Measurements from ENCODE around the gene ADAM15.
A peak's percentile ranks its signal among the peaks of the same experiment; 100 is the strongest.

ADAM15 gene

DNA sequence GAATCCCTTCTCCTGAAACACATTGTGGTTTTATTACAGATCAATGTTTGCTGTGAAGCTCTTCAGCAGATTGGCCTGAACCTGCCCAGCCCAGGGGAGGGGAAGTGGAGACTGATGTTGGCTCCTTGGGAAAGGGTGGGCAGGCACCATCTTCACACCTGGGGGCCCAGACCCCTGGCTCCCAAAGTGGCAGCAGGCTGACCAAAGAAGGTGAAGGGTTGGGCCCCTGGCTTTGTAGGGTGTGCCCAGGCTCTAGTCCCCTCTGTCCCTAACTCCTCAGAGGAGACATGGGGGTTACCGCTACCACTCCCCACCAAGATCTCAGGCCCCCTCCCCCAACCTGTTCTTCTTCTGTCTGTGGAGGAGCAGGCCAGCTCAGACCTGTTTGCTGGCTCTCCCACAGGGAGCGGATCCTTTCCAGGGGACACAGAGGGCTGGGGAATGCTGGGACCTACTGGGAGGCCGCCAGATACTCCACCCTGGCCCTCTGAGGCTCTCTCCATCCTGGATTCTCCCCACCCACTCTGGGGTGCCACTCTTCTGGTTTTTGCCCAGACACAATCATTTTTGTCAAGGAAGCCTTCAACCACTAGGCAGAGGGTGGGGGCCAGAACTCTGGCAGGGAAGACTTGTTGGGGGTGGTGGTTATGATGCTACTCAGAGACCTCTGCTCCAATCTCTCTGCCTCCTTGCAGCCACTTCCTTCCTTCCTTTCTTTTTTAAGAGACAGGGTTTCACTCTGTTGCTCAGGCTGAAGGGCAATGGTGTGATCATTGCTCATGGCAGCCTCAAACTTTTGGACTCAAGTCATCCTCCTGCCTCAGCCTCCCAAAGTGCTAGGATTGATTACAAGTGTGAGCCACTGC is 22.5 kb downstream of the ADAM15 start:
- no peak for DNase-seq

DNA sequence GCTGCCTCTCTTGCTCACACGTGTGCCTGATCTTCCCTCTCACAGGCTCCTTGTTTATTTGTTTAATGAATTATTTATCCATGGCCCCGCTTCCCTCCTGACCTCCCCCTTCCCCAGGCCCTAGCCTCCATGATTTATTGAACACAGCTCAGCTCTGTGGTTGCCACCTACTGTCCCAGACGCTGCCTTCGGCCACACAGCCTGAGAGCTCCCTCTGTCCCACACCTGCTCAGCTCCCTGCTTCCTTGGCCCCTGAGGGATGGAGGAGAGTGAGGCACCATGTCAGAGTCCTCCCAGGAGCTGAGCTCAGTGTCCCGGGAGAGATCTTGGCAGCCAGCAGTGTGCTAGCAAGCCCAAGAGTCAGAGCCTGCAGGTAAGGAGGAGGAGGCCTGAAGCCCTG is 24.4 kb downstream of the ADAM15 start:
- DNase-seq = no peak

DNA sequence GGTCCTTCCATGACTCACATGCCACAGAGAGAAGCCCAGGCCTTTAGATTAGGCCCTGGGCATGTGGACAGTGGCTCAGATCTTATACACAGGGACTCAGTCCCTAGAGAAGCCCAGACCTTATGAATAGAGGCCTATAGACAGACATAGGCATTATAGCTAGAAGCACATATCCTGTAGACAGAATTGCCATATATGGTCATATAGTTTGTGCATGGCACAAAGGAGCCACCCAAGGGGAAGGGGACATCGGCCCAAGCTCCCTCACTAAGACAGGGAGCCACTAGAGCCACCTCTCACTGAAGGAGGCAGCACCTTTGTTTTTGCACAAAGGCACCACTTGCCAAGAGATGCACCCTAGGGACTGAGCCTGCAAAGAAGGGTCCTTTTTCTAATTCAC is 25.3 kb downstream of the ADAM15 start:
- no peak for DNase-seq

DNA sequence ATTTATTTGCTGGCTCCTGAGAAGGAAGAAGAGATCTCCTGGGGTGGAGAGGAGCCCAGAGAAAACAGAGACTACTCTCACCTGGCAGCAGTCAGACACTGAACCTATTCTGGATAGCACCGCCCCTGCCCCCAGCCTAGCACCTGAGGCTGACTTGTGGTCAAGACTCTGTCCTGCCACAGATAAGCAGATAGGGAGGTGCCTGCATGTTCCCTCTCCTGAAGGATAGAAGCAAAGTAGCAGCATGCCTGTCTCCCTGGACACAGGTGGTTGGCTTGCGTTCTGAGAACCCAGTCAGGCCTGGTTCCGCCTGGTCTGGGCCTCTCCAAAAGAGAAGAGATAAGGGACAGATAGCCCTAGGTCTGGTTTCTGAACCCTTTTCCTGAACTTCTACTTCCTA is 26.2 kb downstream of the ADAM15 start:
- DNase-seq = no peak

DNA sequence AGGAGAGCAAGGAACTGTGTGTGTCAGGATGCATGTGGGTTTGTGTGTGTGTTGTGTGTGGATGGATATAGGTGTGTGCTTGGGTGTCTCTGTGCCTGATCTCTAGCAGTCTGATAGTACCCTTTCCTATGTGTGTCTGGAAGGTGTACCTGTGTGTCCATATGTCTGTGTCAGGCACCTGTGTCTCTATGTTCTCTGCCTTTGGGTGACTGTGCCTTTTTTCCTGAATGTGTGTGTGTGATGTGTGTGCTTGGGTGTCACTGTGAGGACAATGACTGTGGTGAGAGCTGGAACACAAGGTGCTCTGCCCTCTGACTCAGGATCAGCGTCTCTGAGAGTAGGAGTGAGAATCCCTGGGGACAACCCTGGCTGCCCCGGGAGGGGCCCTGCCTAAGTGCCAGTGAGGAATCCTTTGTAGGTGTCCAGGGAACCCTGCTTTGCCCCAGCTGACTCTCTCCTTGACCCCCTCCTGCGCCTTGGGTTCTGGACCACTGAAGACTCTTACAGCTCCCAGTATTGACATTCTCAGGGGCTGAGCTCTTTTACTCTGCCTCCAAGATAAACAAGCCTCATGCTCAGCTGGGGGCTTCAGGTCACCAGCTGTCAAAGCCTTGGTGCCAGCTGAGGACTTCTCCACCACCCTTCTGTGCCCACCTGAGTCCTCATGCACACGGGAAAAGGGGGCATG is 26.8 kb downstream of the ADAM15 start:
- DNase-seq = no peak

DNA sequence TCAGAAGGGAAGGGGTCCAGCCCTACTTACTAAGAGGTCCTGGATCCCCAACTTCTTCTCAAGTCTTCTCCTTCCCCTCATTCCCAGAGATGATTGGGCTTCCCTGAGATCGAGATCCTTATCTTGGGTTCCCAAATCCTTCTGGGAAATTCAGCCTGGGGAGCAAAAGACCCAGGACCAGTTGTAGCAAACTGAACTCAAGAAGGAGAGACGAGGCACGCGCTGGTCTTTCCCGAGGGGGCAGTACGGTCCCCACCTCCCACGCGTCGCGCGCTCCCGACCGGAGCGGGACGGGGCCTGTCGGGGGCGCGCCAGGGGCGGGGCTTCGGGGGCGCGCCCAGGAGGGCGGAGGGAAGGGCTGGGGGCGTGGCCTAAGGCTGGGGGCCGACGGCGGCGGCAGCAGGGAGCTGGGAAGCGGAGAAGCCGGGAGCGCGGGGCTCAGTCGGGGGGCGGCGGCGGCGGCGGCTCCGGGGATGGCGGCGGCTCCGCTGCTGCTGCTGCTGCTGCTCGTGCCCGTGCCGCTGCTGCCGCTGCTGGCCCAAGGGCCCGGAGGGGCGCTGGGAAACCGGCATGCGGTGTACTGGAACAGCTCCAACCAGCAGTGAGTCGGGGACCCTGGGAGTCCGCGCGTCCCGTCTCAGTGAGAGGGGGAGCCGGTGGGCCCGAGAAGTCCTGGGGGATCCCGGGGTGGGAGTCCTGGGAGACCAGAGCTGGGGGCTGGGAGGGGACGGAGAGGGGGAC is 27.5 kb downstream of the ADAM15 start, which contains the start of gene EFNA3:
Gene EFNA3, plus strand, starts transcription at position 369 of the 741 bp plus-strand sequence. Its CDS starts 105 bp downstream, at position 474.
- DNase-seq = peak; percentile 58 to 69

DNA sequence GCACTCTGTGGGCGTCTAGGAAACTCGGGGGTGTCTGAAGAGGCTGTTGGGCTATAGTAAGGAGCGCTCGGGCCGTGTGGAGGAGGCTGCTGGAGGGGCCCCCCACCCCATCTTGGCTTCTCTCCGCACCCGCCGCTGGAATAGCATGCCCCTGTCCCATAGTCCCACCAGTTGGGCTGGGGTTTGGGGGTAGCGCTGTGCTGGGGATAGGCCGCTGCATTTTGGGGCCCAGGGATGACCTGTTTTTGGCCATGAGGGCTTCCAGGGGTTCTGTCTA is 28.0 kb downstream of the ADAM15 start:
- DNase-seq = no peak

DNA sequence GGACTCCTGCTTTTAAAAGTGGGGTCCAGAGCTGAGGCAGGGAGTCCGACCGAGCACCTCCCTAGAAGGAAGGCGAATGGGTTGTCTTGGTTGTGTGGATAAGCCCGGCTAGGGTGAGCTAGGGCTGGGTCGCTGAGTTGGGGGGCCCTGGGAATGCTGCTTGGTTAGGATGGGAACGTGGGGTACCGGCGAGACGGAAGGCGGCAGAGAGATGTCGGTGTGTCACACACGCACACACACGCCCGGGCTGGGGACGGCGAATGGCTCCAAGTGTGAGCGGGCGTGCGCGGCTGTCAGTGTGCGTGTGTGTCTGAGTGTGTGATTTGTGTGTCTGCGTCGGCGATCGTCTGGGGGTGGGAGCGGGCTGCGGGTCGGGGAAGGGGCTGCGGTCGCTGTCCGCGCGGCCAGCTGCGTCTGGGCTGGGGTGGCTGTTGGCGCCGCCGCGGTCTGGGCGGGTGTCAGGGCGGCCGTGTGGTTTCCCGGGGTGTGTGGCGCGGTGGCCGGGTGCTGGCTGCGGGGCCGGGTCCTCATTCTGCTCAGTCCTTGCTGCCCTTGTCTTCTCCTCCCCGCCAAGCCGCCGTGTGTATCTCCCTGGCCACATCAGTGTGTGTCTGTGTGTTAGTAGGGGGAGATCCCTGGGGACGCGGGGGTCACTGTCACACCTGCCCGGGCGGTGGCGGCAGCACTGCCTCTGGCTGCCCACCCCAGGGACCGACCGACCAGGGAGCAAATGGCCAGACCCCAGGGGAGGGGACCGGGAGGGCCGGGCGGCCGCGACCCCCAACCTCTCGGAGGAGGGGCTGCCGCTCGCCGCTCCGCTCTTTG is 28.6 kb downstream of the ADAM15 start:
- DNase-seq = peak in 1 of 2 experiments; percentile 19

DNA sequence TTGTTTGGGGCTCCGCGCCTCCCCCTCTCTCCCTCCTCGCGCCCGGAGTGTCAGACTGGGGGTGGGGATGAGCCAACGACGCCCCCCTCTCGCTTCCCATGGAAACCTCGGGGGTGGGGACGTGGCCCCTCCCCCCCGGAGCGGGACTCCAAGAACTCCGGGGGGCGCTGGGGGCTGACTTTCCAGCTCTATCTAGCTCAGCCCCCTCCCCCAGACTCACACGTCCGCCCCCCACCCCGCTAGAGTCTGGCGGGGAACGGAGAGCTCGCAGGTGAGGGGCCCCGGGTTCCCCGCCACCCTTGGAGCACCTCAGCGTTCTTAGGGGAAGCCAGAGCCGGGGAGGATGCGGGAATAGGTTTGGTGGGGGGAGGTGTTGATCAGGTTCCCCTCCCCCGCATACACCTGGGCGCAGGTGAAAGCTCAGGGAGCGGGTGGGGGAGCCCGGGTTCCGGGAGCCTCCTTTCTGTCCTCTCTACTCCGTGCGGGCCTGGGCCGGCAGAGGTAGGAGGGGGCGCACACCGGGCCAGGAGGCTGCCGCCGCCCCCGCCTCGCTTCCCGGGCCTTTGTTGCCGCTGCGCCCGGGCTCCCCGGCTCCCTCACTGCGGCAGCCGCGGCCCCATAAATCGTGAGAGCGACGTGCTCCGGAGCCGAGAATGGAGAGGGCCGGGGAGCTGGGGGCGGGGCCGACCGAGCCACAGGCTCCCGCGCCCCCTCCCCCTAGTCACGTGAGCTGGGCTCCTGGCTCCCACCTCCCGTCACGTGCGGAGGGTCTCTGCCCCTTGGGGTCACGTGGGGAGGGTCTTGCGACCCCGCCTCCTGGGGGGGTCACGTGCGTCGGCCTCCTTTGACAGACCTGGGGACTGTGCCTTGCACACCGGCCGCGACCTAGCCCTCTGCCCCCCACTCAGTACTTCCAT is 29.5 kb downstream of the ADAM15 start:
- peak in 1 of 2 experiments; percentile 21 for DNase-seq

DNA sequence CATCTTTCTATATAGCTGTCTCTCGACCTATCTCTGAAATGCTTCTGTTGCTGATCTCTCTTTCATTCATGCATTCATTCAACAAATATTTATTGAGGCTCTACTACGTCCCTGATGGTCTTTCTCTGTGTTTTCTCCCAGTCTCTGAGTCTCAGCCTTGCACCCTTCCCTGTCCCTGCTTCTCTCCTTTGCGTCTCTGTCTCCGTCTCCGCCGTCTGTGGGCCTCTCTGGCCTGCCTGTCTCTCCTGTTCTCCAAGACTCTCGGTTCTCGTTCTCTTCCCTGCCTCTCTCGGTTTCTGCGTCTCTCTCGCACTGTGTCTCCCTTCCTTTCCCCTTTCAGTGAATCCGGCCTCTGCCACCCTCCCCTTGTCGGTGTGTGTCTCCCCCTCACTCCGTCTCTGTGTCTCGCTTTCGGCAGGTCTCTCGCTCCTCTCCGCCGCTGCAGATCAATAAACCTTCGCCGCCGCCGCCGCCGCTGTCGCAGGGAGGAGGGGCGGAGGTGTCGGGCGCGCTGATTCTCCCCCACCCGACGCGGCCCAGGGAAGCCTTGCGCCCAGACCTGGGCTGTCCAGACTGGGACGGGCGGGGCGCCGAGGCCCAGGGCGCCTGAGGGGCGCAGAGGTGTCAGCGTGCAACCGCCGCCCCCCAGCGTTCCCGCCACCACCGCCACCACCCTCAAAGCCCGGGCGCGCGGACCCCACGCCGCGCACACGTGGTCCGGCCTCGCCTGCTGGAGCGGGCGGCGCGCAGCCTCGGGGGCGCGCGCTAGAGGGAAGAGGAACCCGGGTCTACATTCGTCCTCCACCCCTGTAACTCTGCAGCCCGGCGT is 30.6 kb downstream of the ADAM15 start:
- DNase-seq = peak in 1 of 2 experiments; percentile 18

DNA sequence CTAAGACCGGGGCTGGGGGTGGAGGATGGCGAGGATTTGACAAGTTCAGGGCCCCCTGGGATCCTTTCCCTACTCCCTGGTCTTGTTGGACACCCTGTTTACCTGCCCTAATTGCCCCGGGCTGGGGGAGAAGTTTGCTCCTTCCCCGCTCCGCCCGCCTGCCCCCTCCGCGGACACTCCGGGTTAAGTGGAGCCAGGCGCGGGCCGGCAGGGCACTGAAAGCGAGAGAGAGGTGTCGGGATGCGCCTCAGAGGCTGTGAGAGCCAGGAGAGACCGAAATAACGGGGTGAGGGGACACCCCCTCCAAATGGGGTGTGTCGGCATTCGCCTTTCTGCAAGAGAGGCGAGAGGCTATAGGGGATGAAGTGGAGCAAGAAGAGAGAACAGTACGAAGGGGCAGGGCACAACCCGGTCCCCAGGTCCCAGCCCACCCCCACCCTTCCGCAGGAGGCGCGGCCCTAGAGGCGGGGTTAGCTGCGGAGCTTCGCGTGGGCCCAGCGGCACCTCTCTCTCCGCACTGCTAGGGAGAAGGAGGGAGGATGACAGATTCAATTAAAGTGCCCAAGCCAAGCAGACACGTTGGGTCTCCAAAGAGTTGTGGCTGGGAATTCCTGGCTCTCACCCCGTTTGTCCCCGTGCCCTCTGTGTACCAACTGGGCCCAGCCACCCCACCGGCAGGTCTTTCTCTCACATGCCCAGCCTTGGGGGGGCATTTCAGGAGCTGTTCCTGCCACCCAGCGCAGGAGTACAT is 31.4 kb downstream of the ADAM15 start:
- peak in 1 of 2 experiments; percentile 54 for DNase-seq

DNA sequence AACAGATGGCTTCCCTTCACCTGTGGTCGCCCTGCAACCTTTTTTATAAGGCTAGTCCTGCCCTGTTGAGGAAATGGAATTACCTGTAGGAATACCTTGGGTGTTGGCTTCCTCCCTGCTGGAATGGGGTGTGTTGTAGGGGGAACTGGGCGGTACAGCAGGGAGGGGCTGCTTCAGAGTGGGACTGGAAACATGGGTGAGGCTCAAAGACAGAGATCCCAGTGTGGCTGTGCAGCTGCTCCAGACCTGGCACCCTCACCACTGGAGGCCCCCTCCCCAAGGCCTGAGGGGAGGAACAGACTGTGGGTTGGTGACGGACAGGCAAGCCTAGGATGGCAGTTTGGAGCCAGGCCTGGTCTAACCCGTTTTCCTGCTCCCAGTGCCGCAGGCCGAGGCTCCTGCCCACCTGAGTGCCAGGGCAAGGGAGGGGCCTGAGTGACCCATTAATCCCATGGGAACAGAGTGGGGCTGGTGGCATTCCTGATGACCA is 32.0 kb downstream of the ADAM15 start:
- DNase-seq = no peak

DNA sequence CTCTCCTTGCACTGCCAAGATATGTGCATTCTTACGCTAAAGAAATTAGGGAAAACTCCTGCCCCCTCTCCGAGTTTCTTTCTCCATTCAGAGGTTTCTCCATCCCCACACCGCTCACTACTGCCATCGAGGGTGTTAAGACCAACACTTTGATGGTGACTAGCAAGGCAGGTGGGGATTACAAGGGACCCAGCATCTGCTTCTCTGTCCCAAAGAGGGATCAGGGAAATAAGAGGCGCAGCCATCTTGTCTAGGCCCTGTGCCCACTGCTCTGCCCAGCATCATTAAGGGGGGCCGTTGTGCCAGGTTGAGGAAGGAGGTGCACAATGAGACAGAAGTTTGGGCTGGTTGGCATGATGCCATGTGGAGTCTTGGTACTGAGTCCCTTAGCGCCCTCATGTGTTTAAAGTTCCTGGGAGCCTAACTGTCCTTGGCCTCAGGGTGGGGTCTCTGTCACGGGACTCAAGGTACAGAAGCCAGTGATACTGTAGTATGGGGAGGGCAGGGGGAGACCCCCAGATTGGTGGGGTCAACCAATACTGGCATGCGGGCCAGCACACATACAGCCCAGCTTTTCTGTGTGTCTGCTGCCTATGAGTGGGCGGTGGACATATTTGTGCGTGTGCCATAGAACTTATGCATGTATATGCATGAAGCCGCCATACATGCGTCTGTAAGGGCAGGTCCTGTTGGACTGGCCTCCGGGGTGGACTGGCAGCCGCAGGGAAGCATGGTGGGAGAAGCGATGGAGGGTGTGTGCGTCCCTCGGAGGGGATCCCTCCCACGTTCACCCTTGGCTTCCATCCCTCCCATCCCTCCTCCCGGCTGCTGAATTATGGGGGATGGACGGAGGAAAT is 33.0 kb downstream of the ADAM15 start:
- peak in 1 of 2 experiments; percentile 15 for DNase-seq

DNA sequence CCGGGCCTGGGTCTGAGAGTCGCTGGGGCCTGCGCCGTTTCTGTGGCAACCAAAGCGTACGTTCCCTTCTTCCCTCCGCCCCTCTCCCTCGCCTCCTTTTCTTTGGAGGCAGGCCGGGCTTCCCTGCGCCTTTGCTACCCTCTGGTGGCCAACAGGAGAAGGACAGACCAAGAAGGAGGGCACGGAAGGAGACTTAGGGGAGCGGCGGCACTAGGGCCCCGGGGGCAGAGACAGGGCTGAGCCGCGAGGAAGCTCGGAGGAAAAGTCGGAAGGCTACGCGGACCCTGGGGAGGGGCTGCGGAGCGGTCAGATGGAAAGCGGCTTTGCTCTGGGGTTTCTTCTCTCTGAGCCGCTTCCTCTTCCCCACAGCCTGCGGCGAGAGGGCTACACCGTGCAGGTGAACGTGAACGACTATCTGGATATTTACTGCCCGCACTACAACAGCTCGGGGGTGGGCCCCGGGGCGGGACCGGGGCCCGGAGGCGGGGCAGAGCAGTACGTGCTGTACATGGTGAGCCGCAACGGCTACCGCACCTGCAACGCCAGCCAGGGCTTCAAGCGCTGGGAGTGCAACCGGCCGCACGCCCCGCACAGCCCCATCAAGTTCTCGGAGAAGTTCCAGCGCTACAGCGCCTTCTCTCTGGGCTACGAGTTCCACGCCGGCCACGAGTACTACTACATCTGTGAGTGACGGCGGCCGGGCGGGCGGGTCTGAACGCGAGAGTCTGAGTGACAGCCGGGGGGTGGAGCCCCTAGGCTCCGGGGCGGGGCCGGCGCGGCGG is 33.8 kb downstream of the ADAM15 start:
- DNase-seq = peak; percentile 88 to 90

DNA sequence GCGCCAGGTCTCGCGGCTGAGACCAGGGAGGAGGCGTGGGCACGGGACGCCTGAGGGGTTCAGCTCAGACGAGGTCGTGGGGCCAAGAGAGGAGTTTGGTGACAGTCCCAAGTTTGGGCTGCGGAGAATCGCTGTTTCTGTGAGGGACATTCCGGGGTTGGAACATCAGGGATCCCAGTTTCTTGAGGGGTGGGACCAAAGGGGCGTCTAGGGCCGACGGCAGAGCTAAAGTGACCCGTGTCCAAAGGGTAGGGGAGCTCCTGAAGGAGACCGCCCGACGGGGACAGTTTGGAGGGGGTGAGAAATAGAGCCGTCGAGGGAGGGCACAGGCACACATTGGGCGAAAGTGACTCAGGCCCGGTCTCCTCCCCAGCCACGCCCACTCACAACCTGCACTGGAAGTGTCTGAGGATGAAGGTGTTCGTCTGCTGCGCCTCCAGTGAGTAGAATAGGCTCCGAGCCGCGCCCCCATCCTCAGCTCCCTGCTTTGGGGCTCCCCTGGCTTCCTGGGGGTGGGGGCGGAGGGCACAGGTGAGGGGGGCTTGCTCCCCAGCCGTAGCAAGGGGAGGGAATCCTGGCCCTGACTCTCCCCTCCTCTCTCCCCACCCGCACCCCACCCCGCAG is 34.5 kb downstream of the ADAM15 start:
- peak; percentile 71 to 89 for DNase-seq

DNA sequence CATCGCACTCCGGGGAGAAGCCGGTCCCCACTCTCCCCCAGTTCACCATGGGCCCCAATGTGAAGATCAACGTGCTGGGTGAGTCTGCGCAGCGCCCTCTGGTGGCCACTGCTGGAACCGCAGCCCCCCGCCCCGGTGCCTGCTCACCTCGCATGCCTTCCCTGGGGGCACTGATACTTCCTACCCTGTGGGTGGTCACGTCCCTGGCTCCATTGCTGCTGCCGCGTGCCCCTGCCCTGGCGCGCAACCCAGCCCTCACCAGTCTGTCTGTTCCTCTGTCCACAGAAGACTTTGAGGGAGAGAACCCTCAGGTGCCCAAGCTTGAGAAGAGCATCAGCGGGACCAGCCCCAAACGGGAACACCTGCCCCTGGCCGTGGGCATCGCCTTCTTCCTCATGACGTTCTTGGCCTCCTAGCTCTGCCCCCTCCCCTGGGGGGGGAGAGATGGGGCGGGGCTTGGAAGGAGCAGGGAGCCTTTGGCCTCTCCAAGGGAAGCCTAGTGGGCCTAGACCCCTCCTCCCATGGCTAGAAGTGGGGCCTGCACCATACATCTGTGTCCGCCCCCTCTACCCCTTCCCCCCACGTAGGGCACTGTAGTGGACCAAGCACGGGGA is 35.1 kb downstream of the ADAM15 start:
- DNase-seq = peak; percentile 66 to 79

All from stimulated activated CD4-positive, alpha-beta T cell treated with anti-CD3 and anti-CD28 coated beads, Interleukin-4, amount 100 ng/mL, for 4 hours (primary cell).